Measurements from ENCODE around the gene EML3.
"Not testable (repeated sequence)": the region's sequence is repeated elsewhere in the genome, so short reads cannot be mapped to it uniquely, and the experiment has no call there.

Gene EML3

GRCh38 chr11:62569611-62570010, 43.0 kb downstream of the EML3 start:
- no peak for DNase-seq

DNA sequence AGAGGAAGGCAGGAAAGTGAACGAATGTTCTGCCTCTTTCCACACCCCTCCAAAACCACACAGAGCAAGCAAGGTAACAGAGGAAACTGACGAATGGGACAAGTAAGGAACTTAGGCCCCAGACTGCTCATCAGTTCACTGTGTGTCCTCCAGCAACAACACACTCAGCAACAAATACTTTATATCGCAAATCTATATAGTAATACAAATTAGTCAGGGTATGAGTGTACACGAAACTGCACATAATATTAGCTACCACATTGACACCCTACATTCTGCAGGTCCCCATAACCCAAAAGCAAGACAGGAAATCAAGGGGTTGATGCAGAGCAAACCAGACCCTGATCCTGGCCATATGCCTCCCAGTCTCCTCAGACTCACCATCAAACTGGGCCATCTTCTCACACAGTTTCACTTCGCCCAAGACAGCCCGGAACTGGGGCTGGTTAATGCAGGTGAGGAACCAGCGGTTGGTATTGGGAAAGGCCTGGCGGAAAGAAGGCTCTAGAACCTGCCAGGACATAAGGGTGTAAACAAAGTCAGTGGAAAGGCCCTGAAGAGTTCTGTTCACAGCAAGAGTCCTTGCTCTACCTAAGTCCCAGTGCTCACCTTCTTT, 45.4 kb downstream of the EML3 start:
- DNase-seq: no peak

GRCh38 chr11:62566247-62566646, 46.3 kb downstream of the EML3 start:
- no peak for DNase-seq

GRCh38 chr11:62565100-62565802, 47.3 kb downstream of the EML3 start:
- no peak for DNase-seq

DNA sequence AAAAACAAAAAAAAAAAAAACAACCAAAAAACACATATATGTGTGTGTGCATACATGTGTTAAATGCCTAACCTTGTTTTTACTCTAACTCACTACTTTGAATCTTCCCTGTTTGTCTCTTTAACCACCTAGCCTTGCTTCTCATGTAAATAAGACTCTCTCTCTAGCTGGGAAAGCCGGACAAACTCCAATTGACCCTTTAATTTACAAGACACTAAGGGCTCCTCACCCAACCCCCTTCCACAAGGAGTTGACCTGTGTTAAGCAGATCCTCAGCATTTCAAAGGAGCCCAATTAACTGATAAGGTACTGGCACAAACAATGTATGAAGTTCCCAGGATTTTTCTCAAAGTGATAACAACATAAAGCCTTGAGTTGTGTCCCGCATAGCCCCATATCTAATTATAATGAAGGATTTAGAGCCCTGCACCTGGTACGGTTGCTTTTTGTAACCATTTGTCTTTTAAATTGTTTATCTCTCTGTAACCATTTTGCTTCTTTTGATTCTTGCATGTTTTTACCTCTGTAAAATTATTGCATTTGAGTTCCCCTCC, 50.8 kb downstream of the EML3 start:
- not testable (repeated sequence) for DNase-seq

DNA sequence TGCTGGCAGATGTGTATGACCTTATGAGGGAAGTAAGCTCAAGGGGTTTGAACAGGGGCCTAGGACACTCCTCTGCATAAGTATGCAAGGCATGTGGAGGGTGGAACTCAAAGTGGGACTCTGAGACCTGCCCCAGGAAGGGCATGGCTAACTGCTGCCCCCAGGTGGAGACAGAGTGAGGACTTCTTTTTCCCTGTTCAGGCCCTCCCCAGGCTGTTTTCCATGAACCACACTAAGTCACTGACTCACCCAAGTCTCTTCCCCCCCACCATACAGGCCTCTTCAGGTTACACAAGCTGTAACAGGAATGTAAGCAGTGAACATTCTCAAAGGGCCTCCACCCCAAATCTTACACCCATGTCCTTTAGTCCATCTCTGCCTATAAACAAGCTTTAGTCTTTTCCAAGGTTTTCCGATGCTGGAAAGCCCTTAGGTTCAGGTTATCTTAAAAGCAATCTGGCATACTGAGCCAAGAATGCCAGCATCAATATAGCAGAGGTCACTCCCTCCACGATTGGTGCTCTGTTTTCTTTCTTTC, 51.9 kb downstream of the EML3 start:
- DNase-seq: peak; percentile 83

GRCh38 chr11:62559626-62560025, 52.9 kb downstream of the EML3 start:
- DNase-seq: not testable (repeated sequence)

GRCh38 chr11:62559204-62559603, 53.4 kb downstream of the EML3 start:
- no peak for DNase-seq

DNA sequence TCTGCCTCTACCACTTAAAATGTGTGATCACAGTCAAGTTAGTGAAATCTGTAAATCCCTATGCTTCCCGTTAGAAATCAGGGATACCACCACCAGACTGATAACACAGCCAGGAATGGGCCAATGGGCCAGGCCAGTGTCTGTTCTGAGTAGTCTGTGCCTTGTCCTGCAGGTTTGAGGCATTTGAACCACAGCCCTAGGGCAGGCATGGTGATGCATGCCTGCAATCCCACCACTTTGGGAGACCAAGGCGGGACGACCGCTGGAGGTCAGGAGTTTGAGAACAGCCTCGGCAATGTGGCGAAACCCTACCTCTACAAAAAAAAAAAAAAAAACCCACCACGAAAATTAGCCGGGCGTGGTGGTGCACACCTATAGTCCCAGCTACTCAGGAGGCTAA, 53.9 kb downstream of the EML3 start:
- DNase-seq: no peak

DNA sequence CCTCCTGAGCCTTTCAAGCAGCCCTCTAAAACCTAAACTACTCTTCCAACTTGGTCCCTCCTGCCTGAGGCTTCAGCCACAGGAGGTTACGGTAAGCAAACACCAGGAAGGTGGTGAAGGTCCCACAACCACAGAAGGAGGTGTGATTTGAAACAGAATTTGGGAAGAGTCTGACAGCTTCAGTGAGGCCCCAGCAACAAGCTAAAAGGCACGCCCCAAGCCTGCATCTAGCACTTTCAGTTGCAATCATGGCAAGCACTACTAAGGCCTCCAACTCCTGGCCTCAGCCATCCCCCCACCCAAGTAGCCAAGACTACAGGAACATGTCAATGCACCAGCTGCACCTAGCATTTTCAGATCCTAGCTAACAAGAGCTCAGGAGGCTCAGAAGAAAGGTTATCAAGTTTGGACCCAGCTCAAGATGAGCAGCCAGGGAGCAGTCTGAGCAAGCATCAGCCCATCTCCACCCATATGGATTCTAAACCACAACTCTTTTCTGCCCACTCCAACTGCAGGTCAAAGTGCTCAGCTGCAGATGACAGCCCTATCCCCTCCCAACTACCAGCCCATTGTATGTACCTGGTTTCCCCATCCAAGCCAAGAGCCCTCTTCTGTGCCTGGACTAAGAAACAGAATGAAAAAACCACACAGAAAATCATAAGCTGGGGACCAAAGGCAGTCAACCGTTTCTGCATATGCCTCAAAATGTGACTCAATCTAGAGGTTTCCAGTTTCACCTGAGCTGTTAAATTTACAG, 55.5 kb downstream of the EML3 start:
- DNase-seq: peak; percentile 55

- DNase-seq: peak; percentile 75
These were observed 56.3 kb downstream of the EML3 start for GRCh38 chr11:62556108-62556874.

GRCh38 chr11:62555464-62556107, 57.0 kb downstream of the EML3 start:
- DNase-seq: peak; percentile 62

DNA sequence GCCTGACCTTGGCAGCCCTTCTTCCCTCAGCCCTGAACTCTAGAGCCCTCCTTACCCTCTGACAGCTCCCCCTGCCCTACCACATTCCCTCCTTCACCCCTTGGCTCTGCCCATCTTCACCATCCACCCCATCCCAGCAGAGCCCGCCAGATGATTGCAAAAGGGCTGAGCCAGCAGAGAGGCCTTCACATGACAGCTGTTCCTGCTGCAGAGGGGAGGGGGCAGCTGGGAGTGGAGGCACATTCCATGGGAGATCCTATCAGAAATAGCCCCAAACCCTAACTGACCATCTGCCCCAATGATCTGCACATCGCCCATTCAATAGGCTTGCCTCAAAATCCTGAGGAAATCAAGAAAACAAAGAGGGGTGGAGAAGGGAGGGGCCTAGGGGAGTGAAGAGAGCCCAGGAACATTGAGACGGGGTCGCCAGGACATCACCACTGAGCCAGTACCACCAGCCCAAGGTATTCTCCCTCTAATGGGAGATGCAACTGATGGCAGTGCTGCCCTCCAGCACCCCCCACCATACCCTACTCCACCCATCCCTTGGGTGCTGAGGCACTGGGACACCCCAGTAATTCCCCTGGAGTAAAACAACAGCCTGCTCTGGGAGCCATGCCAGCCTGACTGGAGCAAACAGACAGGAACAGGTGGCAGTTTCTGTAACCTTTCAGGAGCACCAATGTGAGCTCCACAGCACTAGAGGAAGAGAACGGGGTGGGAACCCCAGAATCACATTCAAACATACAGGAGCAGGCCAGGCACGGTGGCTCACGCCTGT, 58.0 kb downstream of the EML3 start:
- no peak for DNase-seq

DNA sequence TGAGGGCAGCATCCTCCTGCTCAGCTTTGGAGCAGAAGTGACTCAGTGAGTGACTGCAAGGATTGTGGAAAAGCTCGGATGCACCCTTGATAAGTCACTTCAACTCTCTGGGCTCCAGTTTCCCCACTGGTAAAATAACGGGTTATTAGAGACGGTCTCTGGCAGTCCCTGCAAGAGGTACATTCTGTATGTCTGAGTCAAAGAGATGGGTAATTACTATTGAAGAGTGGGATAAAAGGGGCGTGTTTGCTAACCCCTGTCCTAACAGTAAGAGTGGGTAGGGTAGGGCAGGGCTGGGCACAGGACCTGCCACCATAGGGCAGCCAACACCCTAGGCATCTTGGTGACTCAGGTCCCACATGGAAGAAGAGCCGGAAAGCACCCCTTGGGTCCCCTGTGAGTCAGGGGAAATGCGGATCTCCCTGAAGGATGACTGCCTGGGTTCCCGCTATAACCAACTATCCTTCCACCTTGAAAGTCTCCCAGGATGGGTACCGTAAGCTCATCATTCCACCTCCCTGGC, 58.7 kb downstream of the EML3 start:
- no peak for DNase-seq

DNA sequence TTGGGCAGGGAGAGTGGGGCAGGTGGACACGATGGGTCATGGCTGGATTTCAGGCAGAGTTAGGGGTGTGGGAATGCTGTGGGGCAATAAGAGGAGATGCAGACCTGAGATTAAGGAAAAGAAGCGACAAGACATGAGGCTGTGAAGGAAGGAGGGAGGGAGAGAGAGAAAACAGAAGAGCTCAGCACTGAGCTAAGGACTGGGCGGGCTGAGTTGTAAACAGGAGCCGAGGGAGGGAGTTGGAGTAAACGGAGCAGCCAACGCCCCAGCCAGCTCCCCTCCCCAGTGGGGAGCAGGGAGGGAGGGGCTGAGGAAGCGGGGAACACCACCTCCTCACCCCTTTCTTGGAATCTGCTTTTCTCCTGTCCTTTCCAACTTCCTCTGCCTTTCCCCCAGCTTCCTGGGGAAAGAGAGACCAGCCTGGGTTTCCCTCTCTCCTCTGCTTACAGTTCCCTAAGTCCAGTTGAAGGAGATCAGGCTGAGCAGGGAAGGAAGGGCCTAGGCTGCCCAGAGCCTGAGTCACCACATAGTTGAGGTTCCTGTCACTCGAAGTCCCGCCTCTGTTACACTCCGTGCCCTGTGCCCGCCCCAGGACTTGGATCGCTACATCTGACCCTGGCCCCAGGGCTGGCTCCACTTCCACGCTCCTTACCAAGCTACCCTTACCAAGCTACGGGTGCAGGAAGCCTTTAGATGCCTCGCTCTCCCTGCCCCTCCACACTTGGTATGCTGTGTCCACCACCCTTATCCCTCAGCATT, 59.3 kb downstream of the EML3 start:
- peak; percentile 47 for DNase-seq

DNA sequence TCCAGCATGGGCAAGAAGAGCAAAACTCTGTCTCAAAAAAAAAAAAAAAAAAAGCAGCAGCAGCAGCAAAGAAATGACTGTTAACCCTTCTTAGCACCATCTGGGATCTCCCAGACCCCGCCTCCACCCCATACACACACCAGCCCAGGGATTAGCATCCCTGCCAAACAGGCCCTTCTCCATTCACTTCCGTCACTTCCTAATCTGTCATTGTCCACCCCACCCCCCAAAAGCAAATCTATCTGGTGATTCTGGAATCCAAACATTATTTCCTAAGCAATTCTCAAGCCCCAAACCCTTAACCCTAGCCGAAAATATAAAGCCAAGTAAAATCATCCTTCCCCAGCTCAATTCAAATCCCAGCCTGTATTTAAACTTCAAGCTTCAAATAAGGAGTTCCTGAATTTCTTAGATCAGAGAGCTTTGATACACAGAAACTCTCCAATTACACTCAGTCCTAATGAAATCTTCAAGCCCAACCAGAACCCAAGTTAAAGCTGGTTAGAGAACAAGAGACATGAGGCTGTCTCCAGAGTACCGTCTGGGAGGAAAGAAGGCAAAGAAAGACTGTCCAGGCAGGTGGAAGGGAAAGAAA, 60.0 kb downstream of the EML3 start:
- DNase-seq: no peak
